GOT3 (cell line): Measurements from ENCODE around the gene FRMD6.

ENCODE experiments used
- DNase-seq: peaks from one replicate; lab custom pipeline; 2025; ENCODE audit warnings: mixed read lengths; lab: John Stamatoyannopoulos, UW

Gene FRMD6

GRCh38 chr14:51780006-51780692, 128.4 kb downstream of the FRMD6 start:
- no peak for DNase-seq
